ENCODE measurements around the gene VSIG10L.

GRCh38 chr19:51354742-51355148 lies 12.8 kb upstream of the VSIG10L start:
- TF ChIP-seq KAT7 (CRISPR knock-in tag; IDR thresholded peaks at IDR 0.05; ENCODE audit: borderline replicate concordance) (no peak), ZNF512 (CRISPR knock-in tag; IDR thresholded peaks at IDR 0.05; ENCODE audit: borderline replicate concordance) (no peak), CTCF (IDR thresholded peaks at IDR 0.05) (no peak), TCF7 (CRISPR knock-in tag; IDR thresholded peaks at IDR 0.05; ENCODE audit: low read depth) (no peak)

Measured in WTC11 (cell line).